HG02642 (cell line): ENCODE data around the gene OR4M1.
"Not testable (repeated sequence)": the region's sequence is repeated elsewhere in the genome, so short reads cannot be mapped to it uniquely, and the experiment has no call there.

Experiments used
- ATAC-seq: cut with Tn5 transposase; IDR thresholded peaks from one replicate; pipeline ENCODE4 v1.9.1; 2021; ENCODE audit warnings: mild to moderate bottlenecking; ENCODE audit not compliant: unreplicated experiment, poor library complexity

The OR4M1 gene

GRCh38 chr14:19821016-19821415, 47.7 kb downstream of the OR4M1 start:
- not testable (repeated sequence) for ATAC-seq

DNA sequence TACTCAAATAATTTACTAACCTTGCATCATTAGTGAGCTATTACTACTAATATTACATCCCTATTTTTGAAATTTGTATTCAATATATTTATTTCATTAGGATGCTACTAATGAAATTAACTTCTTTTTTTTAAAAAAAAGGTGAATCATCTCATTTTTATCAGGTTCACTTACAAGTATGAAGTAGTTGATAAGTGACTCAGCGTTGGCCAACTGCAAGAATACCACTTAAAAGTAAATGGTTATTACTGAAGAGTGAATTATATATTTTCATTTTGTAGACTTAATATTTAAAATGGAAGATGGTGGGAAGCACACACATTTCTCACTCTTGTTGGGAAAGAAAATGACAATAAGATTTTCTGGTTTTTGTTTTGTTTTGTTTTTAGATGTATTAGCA, 49.9 kb downstream of the OR4M1 start:
- no peak for ATAC-seq

DNA sequence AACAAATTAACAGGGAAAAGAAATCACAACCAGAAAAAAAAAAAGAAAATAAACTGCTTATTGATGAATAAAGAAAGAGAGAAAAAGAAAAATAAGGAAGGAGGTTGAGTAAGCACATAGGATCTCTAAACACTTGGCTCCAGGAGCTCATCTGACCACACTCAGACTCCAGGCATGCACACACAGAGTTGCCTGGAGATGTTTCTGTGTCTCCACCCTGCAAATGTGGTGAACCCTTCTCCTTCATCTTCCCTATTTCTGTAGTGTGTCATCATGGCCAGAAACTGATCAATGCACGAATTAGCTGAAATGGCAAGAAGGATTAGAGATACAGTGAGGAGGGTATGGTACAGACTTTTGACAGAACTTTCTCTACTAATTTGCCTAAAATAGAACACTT, 50.5 kb downstream of the OR4M1 start:
- no peak for ATAC-seq

GRCh38 chr14:19827626-19828244, 54.4 kb downstream of the OR4M1 start:
- not testable (repeated sequence) for ATAC-seq

- ATAC-seq: no peak
Observed at GRCh38 chr14:19828314-19828713, 55.0 kb downstream of the OR4M1 start.
